H9 (cell line): ENCODE measurements around the gene MOB3B. TPM values are rescaled to one million over a fixed set of nuclear protein-coding genes. Genes with fewer than 3 reads are reported as not detected.

Source experiments
- DNase-seq: peaks from one replicate; pipeline ENCODE4 v3.0.0-alpha.2; 2017
- H2AFZ ChIP-seq: one replicate; pipeline ENCODE4 v1.6.1; 2013; ENCODE audit warnings: mild to moderate bottlenecking, low read length, control low read depth, moderate library complexity
- H2AK5ac ChIP-seq: 2 replicates; pipeline ENCODE4 v1.6.1; 2013; ENCODE audit warnings: low read length, control low read depth, mixed read lengths; ENCODE audit not compliant: insufficient read length
- H2BK120ac ChIP-seq: one replicate; pipeline ENCODE4 v1.6.1; 2013; ENCODE audit warnings: low read depth, mild to moderate bottlenecking, low read length, control low read depth, inconsistent platforms; ENCODE audit not compliant: poor library complexity, severe bottlenecking
- H2BK12ac ChIP-seq: 2 replicates; pipeline ENCODE4 v1.6.1; 2013; ENCODE audit warnings: low read length, control low read depth, mixed read lengths, low read depth; ENCODE audit not compliant: insufficient read length
- H2BK15ac ChIP-seq: 2 replicates; pipeline ENCODE4 v1.6.1; 2013; ENCODE audit warnings: low read depth, low read length, control low read depth
- H2BK20ac ChIP-seq: one replicate; pipeline ENCODE4 v1.6.1; 2013; ENCODE audit warnings: low read depth, mild to moderate bottlenecking, low read length, control low read depth, inconsistent platforms; ENCODE audit not compliant: poor library complexity, severe bottlenecking
- H2BK5ac ChIP-seq: 2 replicates; pipeline ENCODE4 v1.6.1; 2013; ENCODE audit warnings: low read length, control low read depth, mixed read lengths; ENCODE audit not compliant: insufficient read length
- H3K14ac ChIP-seq: 2 replicates; pipeline ENCODE4 v1.6.1; 2013; ENCODE audit warnings: low read length, control low read depth; ENCODE audit not compliant: insufficient read depth
- H3K18ac ChIP-seq: 2 replicates; pipeline ENCODE4 v1.6.1; 2013; ENCODE audit warnings: low read depth, mild to moderate bottlenecking, mixed read lengths, low read length, control low read depth; ENCODE audit not compliant: insufficient read length
- H3K23ac ChIP-seq: 2 replicates; pipeline ENCODE4 v1.6.1; 2013; ENCODE audit warnings: low read length, control low read depth, mixed read lengths, low read depth; ENCODE audit not compliant: insufficient read length
- H3K23me2 ChIP-seq: 2 replicates; pipeline ENCODE4 v1.6.1; 2013; ENCODE audit warnings: low read depth, mild to moderate bottlenecking, mixed read lengths, low read length, control low read depth; ENCODE audit not compliant: insufficient read length, poor library complexity, severe bottlenecking
- H3K27ac ChIP-seq: 2 replicates; pipeline ENCODE4 v1.5.1; 2013; ENCODE audit warnings: low read length, control low read depth, mixed read lengths, low read depth; ENCODE audit not compliant: insufficient read length
- H3K27me3 ChIP-seq: 2 replicates; pipeline ENCODE4 v1.6.1; 2013; ENCODE audit warnings: low read length, control low read depth, inconsistent platforms; ENCODE audit not compliant: insufficient read depth
- H3K4ac ChIP-seq: 2 replicates; pipeline ENCODE4 v1.6.1; 2013; ENCODE audit warnings: low read depth, mild to moderate bottlenecking, control low read depth, inconsistent platforms, low read length, moderate library complexity
- H3K4me1 ChIP-seq: 2 replicates; pipeline ENCODE4 v1.6.1; 2013; ENCODE audit warnings: low read length, control low read depth, inconsistent platforms; ENCODE audit not compliant: insufficient read depth
- H3K4me2 ChIP-seq: 2 replicates; pipeline ENCODE4 v1.6.1; 2013; ENCODE audit warnings: low read length, control low read depth, mixed read lengths; ENCODE audit not compliant: insufficient read length, insufficient read depth
- H3K56ac ChIP-seq: 2 replicates; pipeline ENCODE4 v1.6.1; 2013; ENCODE audit warnings: low read depth, mild to moderate bottlenecking, mixed read lengths, low read length, control low read depth; ENCODE audit not compliant: insufficient read length
- H3K79me1 ChIP-seq: 2 replicates; pipeline ENCODE4 v1.6.1; 2013; ENCODE audit warnings: low read depth, mild to moderate bottlenecking, moderate library complexity, low read length, control low read depth, inconsistent platforms; ENCODE audit not compliant: insufficient read depth, poor library complexity, severe bottlenecking
- H3K79me2 ChIP-seq: 2 replicates; pipeline ENCODE4 v1.6.1; 2013; ENCODE audit warnings: low read length, control low read depth, inconsistent platforms; ENCODE audit not compliant: insufficient read depth
- H3K9ac ChIP-seq: 2 replicates; pipeline ENCODE4 v1.6.1; 2013; ENCODE audit warnings: low read length, control low read depth, mixed read lengths; ENCODE audit not compliant: insufficient read length; ENCODE audit errors: extremely low read depth
- H3K9me3 ChIP-seq: one replicate; pipeline ENCODE4 v1.6.1; 2013; ENCODE audit warnings: low read depth, low read length, inconsistent platforms; ENCODE audit not compliant: control insufficient read depth
- H3T11ph ChIP-seq: one replicate; pipeline ENCODE4 v1.6.1; 2013; ENCODE audit warnings: mild to moderate bottlenecking, low read length, control low read depth, inconsistent platforms
- H4K20me1 ChIP-seq: one replicate; pipeline ENCODE4 v1.6.1; 2013; ENCODE audit not compliant: control insufficient read depth, insufficient read length, insufficient read depth
- H4K5ac ChIP-seq: 2 replicates; pipeline ENCODE4 v1.6.1; 2013; ENCODE audit warnings: low read depth, mild to moderate bottlenecking, mixed read lengths, low read length, control low read depth; ENCODE audit not compliant: insufficient read length
- H4K8ac ChIP-seq: replicated peaks from 2 replicates; pipeline ENCODE4 v1.6.1; 2013; ENCODE audit warnings: low read length, control low read depth, mixed read lengths, low read depth; ENCODE audit not compliant: insufficient read length
- H4K91ac ChIP-seq: 2 replicates; pipeline ENCODE4 v1.6.1; 2013; ENCODE audit warnings: low read depth, mild to moderate bottlenecking, moderate library complexity, mixed read lengths, low read length, control low read depth; ENCODE audit not compliant: insufficient read length
- H3K27ac Mint-ChIP-seq, 3 experiments: 2 replicates in 2 of 3; 3 replicates in 1 of 3; pipeline ENCODE4 v1.8.0; 2020 to 2021; ENCODE audit warnings: mixed read lengths in 3 of 3, mild to moderate bottlenecking in 1 of 3, moderate library complexity in 1 of 3
- H3K27me3 Mint-ChIP-seq: 2 replicates; pipeline ENCODE4 v1.8.0; 2021; ENCODE audit warnings: low read depth, mild to moderate bottlenecking, moderate library complexity, mixed read lengths
- H3K36me3 Mint-ChIP-seq, 3 experiments: 2 replicates in 2 of 3; 3 replicates in 1 of 3; pipeline ENCODE4 v1.8.0; 2020 to 2021; ENCODE audit warnings: low read depth in 3 of 3, mixed read lengths in 3 of 3; ENCODE audit not compliant: insufficient read depth in 1 of 3
- H3K4me1 Mint-ChIP-seq, 2 experiments: 2 replicates each; pipeline ENCODE4 v1.8.0; 2020; ENCODE audit warnings: mixed read lengths in 2 of 2
- H3K4me3 Mint-ChIP-seq, 2 experiments: 2 replicates in 1 of 2; 3 replicates in 1 of 2; pipeline ENCODE4 v1.8.0; 2020 to 2021; ENCODE audit warnings: mild to moderate bottlenecking in 2 of 2, mixed read lengths in 2 of 2, moderate library complexity in 1 of 2
- H3K9me3 Mint-ChIP-seq, 2 experiments: 2 replicates in 1 of 2; 3 replicates in 1 of 2; pipeline ENCODE4 v1.8.0; 2020; ENCODE audit warnings: mild to moderate bottlenecking in 2 of 2, mixed read lengths in 2 of 2, moderate library complexity in 1 of 2
- CTCF ChIP-seq: fragments of 200-600 bp; sonication (generic); conservative IDR thresholded peaks from 3 replicates; pipeline ENCODE4 v1.8.0; 2021; ENCODE audit warnings: antibody characterized with exemption, mild to moderate bottlenecking
- WGBS: extraction: QIAGEN DNeasy Blood & Tissue Kit; methylation state at CpG from one replicate; pipeline ENCODE4 v1.1.7; 2013; ENCODE audit warnings: missing lambda C conversion rate, low lambda C conversion rate, mixed read lengths; ENCODE audit not compliant: insufficient read length; ENCODE audit errors: extremely low coverage; 5-methylcytosine and 5-hydroxymethylcytosine counted together
- total RNA-seq: library from RNA; stranded (reverse); gene quantifications from 2 replicates; pipeline ENCODE4 v1.2.1, GENCODE V29; 2021

The MOB3B gene
- total RNA-seq, 1 experiment from 2014 or later, result 9.8 TPM

GRCh38 chr9:27379311-27380251, 150.0 kb downstream of the MOB3B start:
- no peak overlapping the region for H3K14ac ChIP-seq
- no peak overlapping the region for H3K4ac ChIP-seq
- H2AK5ac ChIP-seq, result no peak overlapping the region
- H2AFZ ChIP-seq, result no peak overlapping the region
- no peak overlapping the region for H3K18ac ChIP-seq
- peaks cover 9% of the 10 kb centered on the region for H3K4me1 ChIP-seq
- no CpG with 5 or more reads among the region's 8 CpGs for WGBS
- no peak overlapping the region for H2BK20ac ChIP-seq
- no peak for DNase-seq
- no peaks in the 10 kb centered on the region for H3K9me3 ChIP-seq
- no peak overlapping the region for H4K5ac ChIP-seq
- no peak overlapping the region for H4K8ac ChIP-seq
- no peak overlapping the region for H3K4me3 Mint-ChIP-seq
- no peaks in the 10 kb centered on the region for H3K79me1 ChIP-seq
- peaks cover 28 to 30% of the 10 kb centered on the region in 2 experiments for H3K4me1 Mint-ChIP-seq
- H3K23ac ChIP-seq, result no peak overlapping the region
- H3K9me3 Mint-ChIP-seq, result no peaks in the 10 kb centered on the region; a peak in 1 of 5 replicates
- H3T11ph ChIP-seq, result no peak overlapping the region
- H3K79me2 ChIP-seq, result peaks cover 2% of the 10 kb centered on the region; the same call in 1 of the 2 replicates
- no peak overlapping the region for H3K56ac ChIP-seq
- H4K20me1 ChIP-seq, result no peaks in the 10 kb centered on the region
- H3K9ac ChIP-seq, result no peak overlapping the region
- no peak overlapping the region for H2BK15ac ChIP-seq
- no peak overlapping the region for H2BK120ac ChIP-seq
- no peak overlapping the region for H4K91ac ChIP-seq
- H3K23me2 ChIP-seq, result no peaks in the 10 kb centered on the region
- no peaks in the 10 kb centered on the region for H3K27me3 Mint-ChIP-seq
- H2BK5ac ChIP-seq, result no peak overlapping the region
- H3K27me3 ChIP-seq, result 0 out of 2 replicates have a peak, but pooled peaks cover 2% of the 10 kb centered on the region
- no peak overlapping the region for H3K27ac ChIP-seq
- no peak overlapping the region for H3K4me2 ChIP-seq
- H3K36me3 Mint-ChIP-seq, result no peaks in the 10 kb centered on the region
- no peak overlapping the region for H2BK12ac ChIP-seq
- H3K27ac Mint-ChIP-seq, result peak overlapping the region in 1 of 3 experiments; percentile 48; a peak in 1 of 7 replicates
- TF ChIP-seq CTCF, result no peak
